Naive B cell (primary cell): ENCODE measurements around the gene QRFP. TPM values are rescaled to one million over a fixed set of nuclear protein-coding genes. Genes with fewer than 3 reads are reported as not detected.

Experiments used
- ATAC-seq, 2 donors: fragments of 150-1000 bp; cut with Tn5 transposase; 2 replicates each; pipeline ENCODE4 v1.10.0; 2021; ENCODE audit warnings: low read depth in 2 of 2, mild to moderate bottlenecking in 2 of 2, moderate library complexity in 2 of 2
- DNase-seq: peaks from one replicate; pipeline ENCODE4 v3.0.0; 2022
- H3K27ac Mint-ChIP-seq, 6 donors: one replicate each; pipeline ENCODE4 v1.8.0; 2020 to 2022; ENCODE audit warnings: mild to moderate bottlenecking in 6 of 6, mixed read lengths in 6 of 6, moderate library complexity in 5 of 6, inconsistent platforms in 2 of 6
- H3K27me3 Mint-ChIP-seq, 3 donors: one replicate each; pipeline ENCODE4 v1.8.0; 2021 to 2022; ENCODE audit warnings: mixed read lengths in 3 of 3, mild to moderate bottlenecking in 1 of 3
- H3K36me3 Mint-ChIP-seq, 2 donors: one replicate each; pipeline ENCODE4 v1.8.0; 2020 to 2022; ENCODE audit warnings: mixed read lengths in 2 of 2, inconsistent platforms in 1 of 2, mild to moderate bottlenecking in 1 of 2
- H3K4me1 Mint-ChIP-seq, 3 donors: one replicate each; pipeline ENCODE4 v1.8.0; 2020 to 2022; ENCODE audit warnings: mixed read lengths in 3 of 3, inconsistent platforms in 1 of 3, mild to moderate bottlenecking in 1 of 3, moderate library complexity in 1 of 3
- H3K4me3 Mint-ChIP-seq, 8 donors: one replicate each; pipeline ENCODE4 v1.8.0; 2020 to 2022; ENCODE audit warnings: mild to moderate bottlenecking in 8 of 8, mixed read lengths in 8 of 8, moderate library complexity in 8 of 8, inconsistent platforms in 2 of 8
- H3K9me3 Mint-ChIP-seq, 7 donors: one replicate each; pipeline ENCODE4 v1.8.0; 2020 to 2022; ENCODE audit warnings: mixed read lengths in 7 of 7, mild to moderate bottlenecking in 5 of 7, inconsistent platforms in 2 of 7, moderate library complexity in 1 of 7
- polyA plus RNA-seq, 6 donors: library from polyadenylated mRNA; unstranded; fragments of 300-500 nt; fragmentation: Illumina TruSeq; gene quantifications; one replicate each; pipeline ENCODE4 v1.2.3, GENCODE V29; 2021; ENCODE audit warnings: low read depth in 6 of 6

Gene QRFP
- polyA plus RNA-seq, 6 donors from 2014 or later = 0.42 to 0.75 TPM; not detected in 4

GRCh38 chr9:130890870-130891687, 5.5 kb downstream of the QRFP start:
- Mint-ChIP-seq H3K4me1 (peaks cover 3 to 8% (median 6%) of the 10 kb centered on the region in 3 donors), H3K27me3 (no peaks in the 10 kb centered on the region), H3K9me3 (no peaks in the 10 kb centered on the region), H3K36me3 (peaks cover 0 to under 1% of the 10 kb centered on the region in 2 donors), H3K4me3 (no peak overlapping the region), H3K27ac (peak overlapping the region in 1 of 6 donors; percentile 21)
- DNase-seq (no peak), ATAC-seq (no peak)

- peak overlapping the region in 1 of 6 donors; percentile 38 for H3K27ac Mint-ChIP-seq
- H3K4me3 Mint-ChIP-seq = no peak overlapping the region
- no peak for DNase-seq
- peaks cover 3 to 8% (median 6%) of the 10 kb centered on the region in 3 donors for H3K4me1 Mint-ChIP-seq
- H3K9me3 Mint-ChIP-seq = no peaks in the 10 kb centered on the region
- peaks cover 0 to 10% of the 10 kb centered on the region in 2 donors for H3K36me3 Mint-ChIP-seq
- no peak for ATAC-seq
- no peaks in the 10 kb centered on the region for H3K27me3 Mint-ChIP-seq
Observed at GRCh38 chr9:130890124-130890523, 6.5 kb downstream of the QRFP start.

- Mint-ChIP-seq H3K27me3 (no peaks in the 10 kb centered on the region), H3K27ac (no peak overlapping the region), H3K36me3 (peaks cover 0 to 20% of the 10 kb centered on the region in 2 donors), H3K9me3 (no peaks in the 10 kb centered on the region), H3K4me1 (peaks cover 0 to 8% (median 0%) of the 10 kb centered on the region in 3 donors), H3K4me3 (no peak overlapping the region)
- DNase-seq = no peak
- no peak for ATAC-seq
Observed at GRCh38 chr9:130888146-130888885, 8.3 kb downstream of the QRFP start.

GRCh38 chr9:130887494-130888144, 9.0 kb downstream of the QRFP start:
- Mint-ChIP-seq H3K4me3 (peak overlapping the region in 1 of 8 donors; percentile 21), H3K36me3 (peaks cover 0 to 20% of the 10 kb centered on the region in 2 donors), H3K27me3 (no peaks in the 10 kb centered on the region), H3K9me3 (no peaks in the 10 kb centered on the region), H3K4me1 (peaks cover 0 to 8% (median 0%) of the 10 kb centered on the region in 3 donors), H3K27ac (no peak overlapping the region)
- DNase-seq (no peak), ATAC-seq (no peak)

- no peaks in the 10 kb centered on the region for H3K9me3 Mint-ChIP-seq
- H3K36me3 Mint-ChIP-seq = peaks cover 0 to 20% of the 10 kb centered on the region in 2 donors
- ATAC-seq (no peak), DNase-seq (no peak)
- H3K4me1 Mint-ChIP-seq = peaks cover 0 to 8% (median 0%) of the 10 kb centered on the region in 3 donors
- peak overlapping the region in 1 of 6 donors; percentile 62 for H3K27ac Mint-ChIP-seq
- no peaks in the 10 kb centered on the region for H3K27me3 Mint-ChIP-seq
- no peak overlapping the region for H3K4me3 Mint-ChIP-seq
Observed at GRCh38 chr9:130886981-130887380, 9.6 kb downstream of the QRFP start.

- ATAC-seq = no peak
- H3K27ac Mint-ChIP-seq = no peak overlapping the region
- peaks cover 0 to 8% (median 0%) of the 10 kb centered on the region in 3 donors for H3K4me1 Mint-ChIP-seq
- no peaks in the 10 kb centered on the region for H3K27me3 Mint-ChIP-seq
- H3K4me3 Mint-ChIP-seq = peak overlapping the region in 1 of 8 donors; percentile 42
- peaks cover 11 to 20% of the 10 kb centered on the region in 2 donors for H3K36me3 Mint-ChIP-seq
- no peaks in the 10 kb centered on the region for H3K9me3 Mint-ChIP-seq
- DNase-seq = no peak
Observed at GRCh38 chr9:130885484-130886375, 10.9 kb downstream of the QRFP start.

GRCh38 chr9:130884542-130885483, 11.8 kb downstream of the QRFP start:
- H3K27ac Mint-ChIP-seq = peak overlapping the region in 1 of 6 donors; percentile 85
- peaks cover 0 to 8% (median 0%) of the 10 kb centered on the region in 3 donors for H3K4me1 Mint-ChIP-seq
- no peak overlapping the region for H3K4me3 Mint-ChIP-seq
- H3K27me3 Mint-ChIP-seq = no peaks in the 10 kb centered on the region
- ATAC-seq (no peak), DNase-seq (no peak)
- H3K9me3 Mint-ChIP-seq = no peaks in the 10 kb centered on the region
- peaks cover 13 to 20% of the 10 kb centered on the region in 2 donors for H3K36me3 Mint-ChIP-seq

- Mint-ChIP-seq H3K9me3 (no peaks in the 10 kb centered on the region), H3K4me3 (no peak overlapping the region), H3K36me3 (peaks cover 20 to 24% of the 10 kb centered on the region in 2 donors), H3K27ac (peak overlapping the region in 1 of 6 donors; percentile 65), H3K27me3 (no peaks in the 10 kb centered on the region), H3K4me1 (peaks cover 0 to 8% (median 0%) of the 10 kb centered on the region in 3 donors)
- DNase-seq (no peak), ATAC-seq (no peak)
Observed at GRCh38 chr9:130884111-130884531, 12.5 kb downstream of the QRFP start.

- Mint-ChIP-seq H3K36me3 (peaks cover 20 to 27% of the 10 kb centered on the region in 2 donors), H3K27me3 (no peaks in the 10 kb centered on the region), H3K4me3 (no peak overlapping the region), H3K4me1 (peaks cover 0 to 8% (median 0%) of the 10 kb centered on the region in 3 donors), H3K9me3 (no peaks in the 10 kb centered on the region), H3K27ac (no peak overlapping the region)
- no peak for DNase-seq
- no peak for ATAC-seq
Observed at GRCh38 chr9:130883479-130883878, 13.1 kb downstream of the QRFP start.

GRCh38 chr9:130882696-130883225, 13.9 kb downstream of the QRFP start:
- Mint-ChIP-seq H3K9me3 (no peaks in the 10 kb centered on the region), H3K36me3 (peaks cover 20 to 27% of the 10 kb centered on the region in 2 donors), H3K4me1 (peaks cover 0 to 8% (median 0%) of the 10 kb centered on the region in 3 donors), H3K27me3 (no peaks in the 10 kb centered on the region), H3K27ac (no peak overlapping the region), H3K4me3 (no peak overlapping the region)
- DNase-seq (no peak), ATAC-seq (no peak)

GRCh38 chr9:130881516-130881915, 15.1 kb downstream of the QRFP start:
- Mint-ChIP-seq H3K27me3 (no peaks in the 10 kb centered on the region), H3K36me3 (peaks cover 20 to 27% of the 10 kb centered on the region in 2 donors), H3K4me3 (no peak overlapping the region), H3K27ac (no peak overlapping the region), H3K9me3 (no peaks in the 10 kb centered on the region), H3K4me1 (no peaks in the 10 kb centered on the region)
- DNase-seq (no peak), ATAC-seq (no peak)
